Tibial nerve (tissue), 4 donors: ENCODE data around the gene ACVR1B. TPM values are rescaled to one million over a fixed set of nuclear protein-coding genes. Genes with fewer than 3 reads are reported as not detected.

Experiments
- DNase-seq, 2 donors: peaks; one replicate each; pipeline ENCODE4 v3.0.0-alpha.2; 2019; ENCODE audit warnings: low spot score in 2 of 2
- H3K27ac ChIP-seq, 4 donors: fragments of 200-600 bp; sonication (generic) in 3 of 4; one replicate each; pipeline ENCODE4 v1.5.1; 2017 to 2019; ENCODE audit warnings: mild to moderate bottlenecking in 1 of 4
- H3K27me3 ChIP-seq, 2 donors: fragments of 200-600 bp; sonication (generic) in 1 of 2; one replicate each; pipeline versions ENCODE4 v1.5.1 to v1.6.0; 2017 to 2019
- H3K36me3 ChIP-seq, 3 donors: fragments of 200-600 bp; sonication (generic); one replicate each; pipeline ENCODE4 v1.5.1; 2018 to 2019
- H3K4me1 ChIP-seq, 4 donors: fragments of 200-600 bp; sonication (generic) in 3 of 4; one replicate each; pipeline ENCODE4 v1.5.1; 2017 to 2019
- H3K4me3 ChIP-seq, 4 donors: fragments of 200-600 bp; sonication (generic) in 3 of 4; one replicate each; pipeline ENCODE4 v1.5.1; 2017 to 2019; ENCODE audit warnings: mild to moderate bottlenecking in 1 of 4, moderate library complexity in 1 of 4
- H3K9me3 ChIP-seq, 4 donors: fragments of 200-600 bp; sonication (generic) in 3 of 4; one replicate each; pipeline ENCODE4 v1.5.1; 2017 to 2019
- CTCF ChIP-seq, 5 experiments: fragments of 200-600 bp in 3 of 5; fragments of 450-650 bp in 2 of 5; sonication (generic) in 3 of 5; IDR thresholded peaks; one replicate each; pipeline ENCODE4 v1.5.1; 2016 to 2019; ENCODE audit warnings: antibody characterized with exemption in 5 of 5, mild to moderate bottlenecking in 3 of 5, moderate library complexity in 2 of 5
- EP300 ChIP-seq, 2 donors: sonication (generic); formaldehyde crosslinking; IDR thresholded peaks; one replicate each; pipeline ENCODE4 v1.6.1; 2017; ENCODE audit warnings: antibody characterized with exemption in 2 of 2, mild to moderate bottlenecking in 1 of 2
- POLR2A ChIP-seq, 2 donors: fragments of 450-650 bp; IDR thresholded peaks; one replicate each; pipeline ENCODE4 v1.6.1; 2017; ENCODE audit warnings: antibody characterized with exemption in 2 of 2, mild to moderate bottlenecking in 2 of 2, moderate library complexity in 2 of 2
- WGBS, 2 donors: methylation state at CpG; one replicate each; pipeline ENCODE4 v1.1.5; 2018; 5-methylcytosine and 5-hydroxymethylcytosine counted together
- total RNA-seq, 4 donors: library from RNA; depleted of rRNA; stranded (reverse); fragments of >200 nt; gene quantifications; one replicate each; pipeline ENCODE4 v1.1.0, GENCODE V29; 2016

Gene ACVR1B
- total RNA-seq, 4 donors from 2014 or later = 11.6 to 19.8 (median 17.1) TPM

GRCh38 chr12:52036587-52037171 lies 85.2 kb downstream of the ACVR1B start:
- Histone ChIP-seq H3K27me3 (no peaks in the 10 kb centered on the region), H3K4me1 (peaks cover 4 to 74% (median 29%) of the 10 kb centered on the region in 4 donors), H3K4me3 (peak overlapping the region; percentile 15 to 84 (median 36)), H3K9me3 (no peaks in the 10 kb centered on the region), H3K27ac (peak overlapping the region; percentile 79 to 99 (median 93)), H3K36me3 (no peaks in the 10 kb centered on the region)
- DNase-seq = peak; percentile 82 to 89
- TF ChIP-seq CTCF (IDR thresholded peaks at IDR 0.05) = peak in 1 of 5 experiments; percentile 31
- peak in 1 of 2 donors; percentile 85 for TF ChIP-seq POLR2A (IDR thresholded peaks at IDR 0.05)
- peak; percentile 95 to 100 for TF ChIP-seq EP300 (IDR thresholded peaks at IDR 0.05)
- WGBS, 2 donors = 11 to 19% methylated on average over 23 to 28 of the region's 53 CpGs

GRCh38 chr12:52037248-52037861 lies 85.9 kb downstream of the ACVR1B start:
- no peaks in the 10 kb centered on the region for H3K9me3 ChIP-seq
- DNase-seq = no peak
- peak overlapping the region; percentile 50 to 84 (median 70) for H3K4me3 ChIP-seq
- WGBS, 2 donors = 2 to 8% methylated on average over 7 to 18 of the region's 59 CpGs
- H3K4me1 ChIP-seq = peaks cover 0 to 75% (median 29%) of the 10 kb centered on the region in 4 donors
- peak overlapping the region; percentile 85 to 99 (median 94) for H3K27ac ChIP-seq
- no peaks in the 10 kb centered on the region for H3K36me3 ChIP-seq
- TF ChIP-seq POLR2A (IDR thresholded peaks at IDR 0.05) = peak in 1 of 2 donors; percentile 20
- no peak for TF ChIP-seq CTCF (IDR thresholded peaks at IDR 0.05)
- TF ChIP-seq EP300 (IDR thresholded peaks at IDR 0.05) = peak in 1 of 2 donors; percentile 61
- H3K27me3 ChIP-seq = no peaks in the 10 kb centered on the region

- Histone ChIP-seq H3K9me3 (no peaks in the 10 kb centered on the region), H3K27ac (peak overlapping the region; percentile 85 to 99 (median 94)), H3K27me3 (no peaks in the 10 kb centered on the region), H3K4me3 (peak overlapping the region in 3 of 4 donors; percentile 1 to 84 (median 74)), H3K36me3 (no peaks in the 10 kb centered on the region), H3K4me1 (peaks cover 0 to 79% (median 31%) of the 10 kb centered on the region in 4 donors)
- WGBS, 2 donors = 72 to 78% methylated on average over 6 of the region's 6 CpGs
- TF ChIP-seq EP300 (IDR thresholded peaks at IDR 0.05) (peak in 1 of 2 donors; percentile 30), POLR2A (IDR thresholded peaks at IDR 0.05) (peak in 1 of 2 donors; percentile 25), CTCF (IDR thresholded peaks at IDR 0.05) (peak in 1 of 5 experiments; percentile 10)
- no peak for DNase-seq
These were observed 86.9 kb downstream of the ACVR1B start for GRCh38 chr12:52038447-52038846.

- H3K4me3 ChIP-seq = no peak overlapping the region
- WGBS, 2 donors = 62 to 73% methylated on average over 3 of the region's 3 CpGs
- H3K36me3 ChIP-seq = no peaks in the 10 kb centered on the region
- peak overlapping the region in 3 of 4 donors; percentile 40 to 99 (median 83) for H3K27ac ChIP-seq
- TF ChIP-seq CTCF (IDR thresholded peaks at IDR 0.05) = no peak
- no peak for TF ChIP-seq EP300 (IDR thresholded peaks at IDR 0.05)
- no peak for TF ChIP-seq POLR2A (IDR thresholded peaks at IDR 0.05)
- peaks cover 0 to 81% (median 40%) of the 10 kb centered on the region in 4 donors for H3K4me1 ChIP-seq
- H3K9me3 ChIP-seq = no peaks in the 10 kb centered on the region
- no peak for DNase-seq
- H3K27me3 ChIP-seq = no peaks in the 10 kb centered on the region
These were observed 89.5 kb downstream of the ACVR1B start for GRCh38 chr12:52041035-52041434.

GRCh38 chr12:52041695-52042123 lies 90.2 kb downstream of the ACVR1B start:
- no peak for TF ChIP-seq POLR2A (IDR thresholded peaks at IDR 0.05)
- H3K4me1 ChIP-seq = peaks cover 0 to 81% (median 38%) of the 10 kb centered on the region in 4 donors
- H3K4me3 ChIP-seq = no peak overlapping the region
- H3K27me3 ChIP-seq = no peaks in the 10 kb centered on the region
- no peak for DNase-seq
- H3K9me3 ChIP-seq = no peaks in the 10 kb centered on the region
- WGBS, 2 donors = 47 to 69% methylated on average over 5 to 6 of the region's 6 CpGs
- H3K27ac ChIP-seq = peak overlapping the region; percentile 22 to 99 (median 62)
- H3K36me3 ChIP-seq = no peaks in the 10 kb centered on the region
